Measurements from ENCODE around the gene COPZ2.
"Not testable (repeated sequence)": the region's sequence is repeated elsewhere in the genome, so short reads cannot be mapped to it uniquely, and the experiment has no call there.

Gene COPZ2

GRCh38 chr17:48027322-48027981 lies 10.1 kb downstream of the COPZ2 start:
- Mint-ChIP-seq H3K27ac (no peak overlapping the region), H3K4me3 (no peak overlapping the region), H3K36me3 (ENCODE audit: low read depth) (no peaks in the 10 kb centered on the region), H3K4me1 (ENCODE audit: low read depth) (peaks cover 32% of the 10 kb centered on the region), H3K27me3 (peaks cover 24% of the 10 kb centered on the region), H3K9me3 (no peaks in the 10 kb centered on the region)

- H3K9me3 Mint-ChIP-seq, result no peaks in the 10 kb centered on the region
- H3K4me1 Mint-ChIP-seq (ENCODE audit: low read depth), result peaks cover 32% of the 10 kb centered on the region
- no peak overlapping the region for H3K4me3 Mint-ChIP-seq
- peaks cover 30% of the 10 kb centered on the region for H3K27me3 Mint-ChIP-seq
- no peaks in the 10 kb centered on the region for H3K36me3 Mint-ChIP-seq (ENCODE audit: low read depth)
- H3K27ac Mint-ChIP-seq, result no peak overlapping the region
Observed at GRCh38 chr17:48026502-48027321, 10.9 kb downstream of the COPZ2 start.

- Mint-ChIP-seq H3K9me3 (no peaks in the 10 kb centered on the region), H3K36me3 (ENCODE audit: low read depth) (no peaks in the 10 kb centered on the region), H3K4me3 (peak overlapping the region; percentile 84), H3K27me3 (peaks cover 35% of the 10 kb centered on the region), H3K27ac (no peak overlapping the region), H3K4me1 (ENCODE audit: low read depth) (peaks cover 32% of the 10 kb centered on the region)
Observed at GRCh38 chr17:48025904-48026501, 11.6 kb downstream of the COPZ2 start.

- no peaks in the 10 kb centered on the region for H3K36me3 Mint-ChIP-seq (ENCODE audit: low read depth)
- peaks cover 32% of the 10 kb centered on the region for H3K4me1 Mint-ChIP-seq (ENCODE audit: low read depth)
- no peaks in the 10 kb centered on the region for H3K9me3 Mint-ChIP-seq
- peaks cover 36% of the 10 kb centered on the region for H3K27me3 Mint-ChIP-seq
- H3K4me3 Mint-ChIP-seq, result peak overlapping the region; percentile 84
- H3K27ac Mint-ChIP-seq, result peak overlapping the region; percentile 52
Observed at GRCh38 chr17:48025040-48025903, 12.3 kb downstream of the COPZ2 start.

- Mint-ChIP-seq H3K4me3 (peak overlapping the region; percentile 84), H3K9me3 (no peaks in the 10 kb centered on the region), H3K4me1 (ENCODE audit: low read depth) (peaks cover 32% of the 10 kb centered on the region), H3K36me3 (ENCODE audit: low read depth) (no peaks in the 10 kb centered on the region), H3K27ac (peak overlapping the region; percentile 86), H3K27me3 (peaks cover 36% of the 10 kb centered on the region)
Observed at GRCh38 chr17:48024149-48025039, 13.2 kb downstream of the COPZ2 start.

- peaks cover 32% of the 10 kb centered on the region for H3K4me1 Mint-ChIP-seq (ENCODE audit: low read depth)
- H3K9me3 Mint-ChIP-seq, result no peaks in the 10 kb centered on the region
- peak overlapping the region; percentile 70 for H3K4me3 Mint-ChIP-seq
- peak overlapping the region; percentile 26 for H3K27ac Mint-ChIP-seq
- H3K27me3 Mint-ChIP-seq, result peaks cover 36% of the 10 kb centered on the region
- no peaks in the 10 kb centered on the region for H3K36me3 Mint-ChIP-seq (ENCODE audit: low read depth)
Observed at GRCh38 chr17:48023400-48024148, 14.0 kb downstream of the COPZ2 start.

- no peak overlapping the region for H3K27ac Mint-ChIP-seq
- no peaks in the 10 kb centered on the region for H3K36me3 Mint-ChIP-seq (ENCODE audit: low read depth)
- H3K4me1 Mint-ChIP-seq (ENCODE audit: low read depth), result peaks cover 32% of the 10 kb centered on the region
- H3K27me3 Mint-ChIP-seq, result peaks cover 36% of the 10 kb centered on the region
- peak overlapping the region; percentile 28 for H3K4me3 Mint-ChIP-seq
- H3K9me3 Mint-ChIP-seq, result no peaks in the 10 kb centered on the region
Observed at GRCh38 chr17:48022901-48023300, 14.7 kb downstream of the COPZ2 start.

GRCh38 chr17:48021934-48022333 lies 15.7 kb downstream of the COPZ2 start:
- H3K4me1 Mint-ChIP-seq (ENCODE audit: low read depth), result peaks cover 36% of the 10 kb centered on the region
- H3K4me3 Mint-ChIP-seq, result no peak overlapping the region
- H3K27me3 Mint-ChIP-seq, result peaks cover 32% of the 10 kb centered on the region
- no peak overlapping the region for H3K27ac Mint-ChIP-seq
- no peaks in the 10 kb centered on the region for H3K9me3 Mint-ChIP-seq
- H3K36me3 Mint-ChIP-seq (ENCODE audit: low read depth), result no peaks in the 10 kb centered on the region

- H3K4me1 Mint-ChIP-seq (ENCODE audit: low read depth); H3K36me3 Mint-ChIP-seq (ENCODE audit: low read depth); H3K4me3 Mint-ChIP-seq; H3K9me3 Mint-ChIP-seq; H3K27ac Mint-ChIP-seq: not testable (repeated sequence)
- peaks cover 41% of the 10 kb centered on the region for H3K27me3 Mint-ChIP-seq
Observed at GRCh38 chr17:48017817-48018158, 19.8 kb downstream of the COPZ2 start.

GRCh38 chr17:48016112-48016511 lies 21.5 kb downstream of the COPZ2 start:
- Mint-ChIP-seq H3K27ac (no peak overlapping the region), H3K9me3 (no peaks in the 10 kb centered on the region), H3K4me3 (no peak overlapping the region), H3K36me3 (ENCODE audit: low read depth) (no peaks in the 10 kb centered on the region), H3K4me1 (ENCODE audit: low read depth) (peaks cover 19% of the 10 kb centered on the region), H3K27me3 (peaks cover 39% of the 10 kb centered on the region)

GRCh38 chr17:48014595-48015111 lies 22.9 kb downstream of the COPZ2 start:
- no peaks in the 10 kb centered on the region for H3K36me3 Mint-ChIP-seq (ENCODE audit: low read depth)
- peaks cover 45% of the 10 kb centered on the region for H3K27me3 Mint-ChIP-seq
- no peak overlapping the region for H3K4me3 Mint-ChIP-seq
- no peaks in the 10 kb centered on the region for H3K9me3 Mint-ChIP-seq
- no peak overlapping the region for H3K27ac Mint-ChIP-seq
- peaks cover 19% of the 10 kb centered on the region for H3K4me1 Mint-ChIP-seq (ENCODE audit: low read depth)

GRCh38 chr17:48013876-48014594 lies 23.6 kb downstream of the COPZ2 start:
- H3K4me1 Mint-ChIP-seq (ENCODE audit: low read depth), result peaks cover 19% of the 10 kb centered on the region
- H3K9me3 Mint-ChIP-seq, result no peaks in the 10 kb centered on the region
- H3K36me3 Mint-ChIP-seq (ENCODE audit: low read depth), result no peaks in the 10 kb centered on the region
- H3K27ac Mint-ChIP-seq, result no peak overlapping the region
- no peak overlapping the region for H3K4me3 Mint-ChIP-seq
- H3K27me3 Mint-ChIP-seq, result peaks cover 48% of the 10 kb centered on the region

GRCh38 chr17:48012654-48013053 lies 24.9 kb downstream of the COPZ2 start:
- Mint-ChIP-seq H3K9me3 (no peaks in the 10 kb centered on the region), H3K4me3 (peak overlapping the region; percentile 48), H3K27me3 (peaks cover 54% of the 10 kb centered on the region), H3K36me3 (ENCODE audit: low read depth) (no peaks in the 10 kb centered on the region), H3K27ac (no peak overlapping the region), H3K4me1 (ENCODE audit: low read depth) (peaks cover 17% of the 10 kb centered on the region)

All from stimulated activated naive CD8-positive, alpha-beta T cell treated with anti-CD3 and anti-CD28 coated beads, Interleukin-15, Interleukin-2, amounts not matched to agents 100 ng/mL and 50 ng/mL, for 24 hours (primary cell).